Neural cell (in vitro differentiated cells): Measurements from ENCODE around the gene GTSE1. TPM values are rescaled to one million over a fixed set of nuclear protein-coding genes. Genes with fewer than 3 reads are reported as not detected.

Experiments
- H2AFZ ChIP-seq: fragments of 200-600, 300-800 bp; sonication (generic), shearing (Covaris generic); 2 replicates; pipeline ENCODE4 v1.6.0; 2014; ENCODE audit warnings: low read depth, mild to moderate bottlenecking, antibody characterized with exemption, low read length, moderate library complexity
- H3F3A ChIP-seq: fragments of 200-600 bp; shearing (Covaris generic); 2 replicates; pipeline ENCODE4 v1.6.1; 2016; ENCODE audit warnings: mild to moderate bottlenecking, moderate library complexity, mixed read lengths, antibody characterized with exemption, low read length; ENCODE audit not compliant: insufficient read depth, poor library complexity, severe bottlenecking
- H3K27ac ChIP-seq: fragments of 200-600, 300-800 bp; sonication (generic), shearing (Covaris generic); 2 replicates; pipeline ENCODE4 v1.5.1; 2014; ENCODE audit warnings: mild to moderate bottlenecking, low read length, moderate library complexity
- H3K27me3 ChIP-seq: fragments of 300-800, 200-600 bp; sonication (generic), shearing (Covaris generic); 2 replicates; pipeline ENCODE4 v1.6.0; 2014; ENCODE audit warnings: mild to moderate bottlenecking, low read depth, low read length, moderate library complexity; ENCODE audit not compliant: insufficient read depth
- H3K36me3 ChIP-seq: fragments of 300-800, 200-600 bp; sonication (generic), shearing (Covaris generic); 2 replicates; pipeline ENCODE4 v1.5.1; 2014; ENCODE audit warnings: mild to moderate bottlenecking, antibody characterized with exemption, low read length, moderate library complexity; ENCODE audit not compliant: insufficient read depth
- H3K4me2 ChIP-seq: fragments of 300-800, 200-600 bp; sonication (generic), shearing (Covaris generic); 2 replicates; pipeline ENCODE4 v1.6.0; 2014; ENCODE audit warnings: mild to moderate bottlenecking, low read length
- H3K4me3 ChIP-seq: fragments of 300-800, 200-600 bp; sonication (generic), shearing (Covaris generic); 2 replicates; pipeline ENCODE4 v1.5.1; 2014; ENCODE audit warnings: mild to moderate bottlenecking, low read length, moderate library complexity
- H3K79me2 ChIP-seq: fragments of 200-600 bp; shearing (Covaris generic); replicated peaks from 2 replicates; pipeline ENCODE4 v1.6.0; 2014; ENCODE audit warnings: mild to moderate bottlenecking, low read length, moderate library complexity; ENCODE audit not compliant: insufficient read depth
- H3K9ac ChIP-seq: fragments of 300-800, 200-600 bp; sonication (generic), shearing (Covaris generic); 2 replicates; pipeline ENCODE4 v1.6.1; 2016; ENCODE audit warnings: mild to moderate bottlenecking, low read length, mixed read lengths
- H3K9me2 ChIP-seq: fragments of 200-600 bp; shearing (Covaris generic); 2 replicates; pipeline ENCODE4 v1.6.1; 2016; ENCODE audit warnings: mild to moderate bottlenecking, low read length, mixed read lengths; ENCODE audit not compliant: insufficient read depth
- H3K9me3 ChIP-seq: fragments of 200-600, 300-800 bp; sonication (generic), shearing (Covaris generic); 2 replicates; pipeline ENCODE4 v1.6.1; 2016; ENCODE audit warnings: mild to moderate bottlenecking, mixed run types, low read length, moderate library complexity, mixed read lengths
- H4K20me1 ChIP-seq: fragments of 200-600 bp; shearing (Covaris generic); 2 replicates; pipeline ENCODE4 v1.6.1; 2016; ENCODE audit warnings: mild to moderate bottlenecking, mixed run types; ENCODE audit not compliant: insufficient read depth
- EP300 ChIP-seq: fragments of 450-650 bp; conservative IDR thresholded peaks from 2 replicates; pipeline ENCODE4 v1.6.1; 2014; ENCODE audit warnings: antibody characterized with exemption, mild to moderate bottlenecking, moderate library complexity; ENCODE audit not compliant: poor library complexity, severe bottlenecking
- EZH2 ChIP-seq: fragments of 200-600, 300-800 bp; shearing (Covaris generic), sonication (generic); IDR thresholded peaks from 2 replicates; pipeline ENCODE4 v1.6.1; 2014; ENCODE audit warnings: antibody characterized with exemption, low read length, borderline replicate concordance, mild to moderate bottlenecking; ENCODE audit not compliant: insufficient read depth, poor library complexity, severe bottlenecking
- MXI1 ChIP-seq: fragments of 450-650 bp; conservative IDR thresholded peaks from 2 replicates; pipeline ENCODE4 v1.6.1; 2014; ENCODE audit warnings: antibody characterized with exemption, mild to moderate bottlenecking; ENCODE audit not compliant: poor library complexity, severe bottlenecking
- POLR2AphosphoS5 ChIP-seq: IDR thresholded peaks from 2 replicates; pipeline ENCODE4 v1.6.1; 2012
- RAD21 ChIP-seq: fragments of 450-650 bp; conservative IDR thresholded peaks from 2 replicates; pipeline ENCODE4 v1.6.1; 2014; ENCODE audit warnings: antibody characterized with exemption, mild to moderate bottlenecking, moderate library complexity
- REST ChIP-seq: IDR thresholded peaks from 2 replicates; pipeline ENCODE4 v1.6.1; 2012; ENCODE audit warnings: borderline replicate concordance
- SMC3 ChIP-seq: fragments of 450-650 bp; conservative IDR thresholded peaks from 2 replicates; pipeline ENCODE4 v1.6.1; 2014; ENCODE audit warnings: antibody characterized with exemption, mild to moderate bottlenecking, moderate library complexity; ENCODE audit not compliant: poor library complexity
- TAF1 ChIP-seq: IDR thresholded peaks from 2 replicates; pipeline ENCODE4 v1.6.1; 2012; ENCODE audit warnings: low read depth
- polyA plus RNA-seq: library from polyadenylated mRNA; depleted of rRNA; stranded (reverse); fragments of >200 nt; gene quantifications from 2 replicates; pipeline ENCODE4 v1.2.3, GENCODE V29; 2014
- TF ChIP-seq, protein P1 (sequence below): fragments of 450-650 bp; IDR thresholded peaks from 2 replicates; pipeline ENCODE4 v1.5.1; 2014; ENCODE audit warnings: antibody characterized with exemption, mild to moderate bottlenecking, moderate library complexity; ENCODE audit not compliant: poor library complexity, severe bottlenecking

Gene GTSE1
- polyA plus RNA-seq, 1 donor from 2014 or later: 0.28 TPM

GRCh38 chr22:46318576-46318975, 21.9 kb downstream of the GTSE1 start:
- H4K20me1 ChIP-seq: no peaks in the 10 kb centered on the region
- no peaks in the 10 kb centered on the region for H3F3A ChIP-seq
- no peaks in the 10 kb centered on the region for H3K9me3 ChIP-seq
- no peaks in the 10 kb centered on the region for H3K79me2 ChIP-seq
- H3K36me3 ChIP-seq: no peaks in the 10 kb centered on the region
- TF ChIP-seq MXI1 (no peak), POLR2AphosphoS5 (no peak), RAD21 (no peak), EP300 (no peak)
- no peaks in the 10 kb centered on the region for H3K27me3 ChIP-seq
- H3K9me2 ChIP-seq: no peaks in the 10 kb centered on the region
- no peak overlapping the region for H3K4me2 ChIP-seq
- H3K4me3 ChIP-seq: no peak overlapping the region
- no peak overlapping the region for H2AFZ ChIP-seq
- H3K27ac ChIP-seq: no peak overlapping the region
- H3K9ac ChIP-seq: no peak overlapping the region

DNA sequence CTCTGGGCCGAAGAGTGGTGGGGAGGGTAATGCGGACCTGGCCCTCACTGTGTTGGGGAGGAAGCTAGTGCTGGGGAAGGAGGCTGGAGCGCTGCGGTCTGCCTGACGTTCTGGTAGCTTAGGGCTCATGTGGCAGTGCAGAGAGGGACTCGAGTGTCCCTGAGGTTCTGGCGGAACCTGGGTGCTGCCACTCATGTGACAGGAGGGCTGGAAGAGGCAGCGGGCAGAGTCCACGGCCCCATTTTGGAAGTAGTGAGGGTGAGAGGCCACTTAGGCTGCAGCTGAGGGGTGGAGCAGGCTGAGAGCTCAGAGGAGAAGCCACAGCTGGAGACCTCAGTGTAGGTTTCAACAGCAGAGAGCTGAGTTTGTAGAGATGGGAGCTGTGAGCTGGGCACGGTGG, 22.6 kb downstream of the GTSE1 start:
- H3K79me2 ChIP-seq: no peaks in the 10 kb centered on the region
- H4K20me1 ChIP-seq: no peaks in the 10 kb centered on the region
- H2AFZ ChIP-seq: no peak overlapping the region
- H3K9me3 ChIP-seq: no peaks in the 10 kb centered on the region
- no peak overlapping the region for H3K4me3 ChIP-seq
- H3K36me3 ChIP-seq: no peaks in the 10 kb centered on the region
- no peak overlapping the region for H3K27ac ChIP-seq
- no peaks in the 10 kb centered on the region for H3K9me2 ChIP-seq
- H3K27me3 ChIP-seq: no peaks in the 10 kb centered on the region
- TF ChIP-seq POLR2AphosphoS5 (no peak), SMC3 (no peak), EP300 (no peak), REST (no peak), TAF1 (no peak), EZH2 (no peak), MXI1 (no peak), RAD21 (no peak)
- TF ChIP-seq, protein P1, sequence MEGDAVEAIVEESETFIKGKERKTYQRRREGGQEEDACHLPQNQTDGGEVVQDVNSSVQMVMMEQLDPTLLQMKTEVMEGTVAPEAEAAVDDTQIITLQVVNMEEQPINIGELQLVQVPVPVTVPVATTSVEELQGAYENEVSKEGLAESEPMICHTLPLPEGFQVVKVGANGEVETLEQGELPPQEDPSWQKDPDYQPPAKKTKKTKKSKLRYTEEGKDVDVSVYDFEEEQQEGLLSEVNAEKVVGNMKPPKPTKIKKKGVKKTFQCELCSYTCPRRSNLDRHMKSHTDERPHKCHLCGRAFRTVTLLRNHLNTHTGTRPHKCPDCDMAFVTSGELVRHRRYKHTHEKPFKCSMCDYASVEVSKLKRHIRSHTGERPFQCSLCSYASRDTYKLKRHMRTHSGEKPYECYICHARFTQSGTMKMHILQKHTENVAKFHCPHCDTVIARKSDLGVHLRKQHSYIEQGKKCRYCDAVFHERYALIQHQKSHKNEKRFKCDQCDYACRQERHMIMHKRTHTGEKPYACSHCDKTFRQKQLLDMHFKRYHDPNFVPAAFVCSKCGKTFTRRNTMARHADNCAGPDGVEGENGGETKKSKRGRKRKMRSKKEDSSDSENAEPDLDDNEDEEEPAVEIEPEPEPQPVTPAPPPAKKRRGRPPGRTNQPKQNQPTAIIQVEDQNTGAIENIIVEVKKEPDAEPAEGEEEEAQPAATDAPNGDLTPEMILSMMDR: no peak
- no peaks in the 10 kb centered on the region for H3F3A ChIP-seq
- no peak overlapping the region for H3K4me2 ChIP-seq
- H3K9ac ChIP-seq: no peak overlapping the region
